Activated naive CD8-positive, alpha-beta T cell treated with anti-CD3 and anti-CD28 coated beads, Interleukin-2, amount 10 ng/mL, durations not matched to agents 7 days and 5 days (primary cell): Measurements from ENCODE around the gene PROS1. TPM values are rescaled to one million over a fixed set of nuclear protein-coding genes. Genes with fewer than 3 reads are reported as not detected.
"Not testable (repeated sequence)": the region's sequence is repeated elsewhere in the genome, so short reads cannot be mapped to it uniquely, and the experiment has no call there.

ENCODE experiments used
- ATAC-seq: fragments of 150-1000 bp; cut with Tn5 transposase; one replicate; pipeline ENCODE4 v1.10.0; 2021; ENCODE audit warnings: low read depth, moderate library complexity
- POLR2A ChIA-PET: fragments of 350-600 bp; sonication (Branson Sonifier 250); formaldehyde crosslinking; loops from one replicate; lab custom pipeline; 2021; ENCODE audit warnings: antibody characterized with exemption; lab: Charles Lee
- DNase-seq: peaks from one replicate; pipeline ENCODE4 v3.0.0; 2021
- H3K27ac Mint-ChIP-seq: one replicate; pipeline ENCODE4 v1.8.0; 2022; ENCODE audit warnings: mild to moderate bottlenecking, mixed read lengths
- H3K27me3 Mint-ChIP-seq: one replicate; pipeline ENCODE4 v1.8.0; 2022; ENCODE audit warnings: mild to moderate bottlenecking, moderate library complexity, mixed read lengths
- H3K36me3 Mint-ChIP-seq: one replicate; pipeline ENCODE4 v1.8.0; 2021; ENCODE audit warnings: mild to moderate bottlenecking, mixed read lengths
- H3K4me1 Mint-ChIP-seq: one replicate; pipeline ENCODE4 v1.8.0; 2021; ENCODE audit warnings: mixed read lengths
- H3K4me3 Mint-ChIP-seq: one replicate; pipeline ENCODE4 v1.8.0; 2022; ENCODE audit warnings: mild to moderate bottlenecking, moderate library complexity, mixed read lengths
- H3K9me3 Mint-ChIP-seq: one replicate; pipeline ENCODE4 v1.8.0; 2021; ENCODE audit warnings: mixed read lengths
- total RNA-seq, 2 experiments: library from RNA; stranded (reverse); gene quantifications; one replicate each; pipeline ENCODE4 v1.2.3, GENCODE V29; 2021

Gene PROS1
- total RNA-seq, 2 experiments from 2014 or later, result 0.09 TPM; not detected in 1

DNA sequence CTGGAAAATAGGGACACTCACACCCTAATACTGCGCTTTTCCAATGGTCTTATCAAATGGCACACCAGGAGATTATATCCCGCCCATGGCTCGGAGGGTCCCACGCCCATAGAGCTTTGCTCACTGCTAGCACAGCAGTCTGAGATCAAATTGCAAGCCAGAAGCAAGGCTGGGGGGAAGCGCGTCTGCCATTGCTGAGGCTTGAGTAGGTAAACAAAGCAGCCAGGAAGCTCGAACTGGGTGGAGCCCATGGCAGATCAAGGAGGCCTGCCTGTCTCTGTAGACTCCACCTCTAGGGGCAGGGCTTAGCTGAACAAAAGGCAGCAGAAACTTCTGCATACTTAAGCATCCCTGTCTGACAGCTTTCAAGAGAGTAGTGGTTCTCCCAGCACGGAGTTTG lies 23.7 kb downstream of the PROS1 start:
- H3K4me1 Mint-ChIP-seq, H3K36me3 Mint-ChIP-seq, H3K27ac Mint-ChIP-seq, POLR2A ChIA-PET, ATAC-seq, H3K27me3 Mint-ChIP-seq, DNase-seq, H3K4me3 Mint-ChIP-seq, H3K9me3 Mint-ChIP-seq: not testable (repeated sequence)

DNA sequence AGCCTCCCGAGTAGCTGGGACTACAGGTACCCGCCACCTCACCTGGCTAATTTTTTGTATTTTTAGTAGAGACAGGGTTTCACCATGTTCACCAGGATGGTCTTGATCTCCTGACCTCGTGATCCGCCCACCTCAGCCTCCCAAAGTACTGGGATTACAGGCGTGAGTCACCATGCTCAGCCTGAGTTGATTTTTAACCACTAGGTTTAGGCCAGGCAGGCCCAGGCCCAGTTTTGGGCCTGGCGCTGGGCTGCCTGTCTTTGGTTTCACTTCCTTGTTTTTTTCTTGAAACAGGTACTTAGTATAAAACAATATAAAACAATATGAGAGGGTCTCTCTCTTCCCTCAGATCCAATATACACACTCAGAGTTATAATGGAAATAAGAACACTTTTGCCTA lies 36.2 kb downstream of the PROS1 start:
- H3K27me3 Mint-ChIP-seq, H3K4me3 Mint-ChIP-seq, POLR2A ChIA-PET, ATAC-seq, H3K27ac Mint-ChIP-seq, DNase-seq, H3K36me3 Mint-ChIP-seq, H3K4me1 Mint-ChIP-seq, H3K9me3 Mint-ChIP-seq: not testable (repeated sequence)

DNA sequence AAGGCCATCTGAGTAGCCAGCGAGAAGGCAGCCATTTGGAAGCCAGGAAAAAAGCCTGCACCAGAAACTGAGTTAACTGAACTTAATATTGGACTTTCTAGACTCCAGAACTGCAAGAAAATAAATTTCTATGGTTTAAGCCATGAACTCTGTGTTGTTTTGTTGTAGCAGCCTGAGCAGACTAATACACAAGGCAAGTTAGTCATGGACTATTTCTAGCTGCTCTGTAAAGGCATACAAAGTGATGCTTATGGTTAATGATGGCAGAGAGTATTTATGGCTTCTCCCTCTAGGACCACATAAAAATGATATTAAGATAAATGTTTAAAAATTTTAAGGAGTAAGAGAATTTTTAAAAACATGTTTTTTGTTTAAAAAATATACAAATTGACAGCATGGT lies 37.1 kb downstream of the PROS1 start:
- Mint-ChIP-seq H3K4me1 (no peaks in the 10 kb centered on the region), H3K4me3 (no peak overlapping the region), H3K9me3 (no peaks in the 10 kb centered on the region), H3K27me3 (no peaks in the 10 kb centered on the region), H3K27ac (no peak overlapping the region), H3K36me3 (no peaks in the 10 kb centered on the region)
- no peak for DNase-seq
- no peak for ATAC-seq
- POLR2A ChIA-PET, result no interaction called here

DNA sequence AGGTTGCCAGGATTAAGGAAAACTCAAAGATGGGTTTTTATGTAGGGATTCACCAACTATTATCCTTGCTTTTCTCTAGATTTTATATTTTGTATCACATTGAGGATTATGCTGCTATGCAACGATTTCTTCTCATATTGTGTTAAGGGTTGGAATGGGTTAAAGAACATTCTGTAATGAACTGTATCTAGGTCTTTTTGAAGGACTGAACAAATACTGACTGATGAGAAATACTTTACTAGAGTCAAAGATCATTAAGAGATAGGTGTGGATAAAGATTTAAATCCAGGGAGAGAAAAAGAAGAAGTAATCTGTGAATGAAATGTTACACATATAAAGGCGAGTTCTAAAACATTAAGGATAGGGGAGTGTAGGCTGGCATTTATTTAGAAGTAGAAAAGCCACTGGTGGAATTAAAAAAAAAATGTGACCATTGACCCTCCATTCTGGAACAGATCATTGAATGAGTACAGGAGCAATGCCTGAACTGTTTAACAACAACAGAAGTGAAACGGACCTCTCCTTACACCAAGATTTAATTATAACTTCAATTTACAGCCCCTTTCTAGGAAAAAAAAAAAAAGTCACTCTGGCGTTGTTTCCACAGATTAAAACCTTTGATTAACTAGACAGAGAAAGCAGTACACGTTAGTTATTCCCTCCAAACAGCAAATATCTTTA lies 39.2 kb downstream of the PROS1 start:
- H3K27ac Mint-ChIP-seq, result no peak overlapping the region
- POLR2A ChIA-PET, result no interaction called here
- no peak overlapping the region for H3K4me3 Mint-ChIP-seq
- ATAC-seq (no peak), DNase-seq (no peak)
- no peaks in the 10 kb centered on the region for H3K9me3 Mint-ChIP-seq
- H3K27me3 Mint-ChIP-seq, result no peaks in the 10 kb centered on the region
- no peaks in the 10 kb centered on the region for H3K4me1 Mint-ChIP-seq
- H3K36me3 Mint-ChIP-seq, result no peaks in the 10 kb centered on the region

DNA sequence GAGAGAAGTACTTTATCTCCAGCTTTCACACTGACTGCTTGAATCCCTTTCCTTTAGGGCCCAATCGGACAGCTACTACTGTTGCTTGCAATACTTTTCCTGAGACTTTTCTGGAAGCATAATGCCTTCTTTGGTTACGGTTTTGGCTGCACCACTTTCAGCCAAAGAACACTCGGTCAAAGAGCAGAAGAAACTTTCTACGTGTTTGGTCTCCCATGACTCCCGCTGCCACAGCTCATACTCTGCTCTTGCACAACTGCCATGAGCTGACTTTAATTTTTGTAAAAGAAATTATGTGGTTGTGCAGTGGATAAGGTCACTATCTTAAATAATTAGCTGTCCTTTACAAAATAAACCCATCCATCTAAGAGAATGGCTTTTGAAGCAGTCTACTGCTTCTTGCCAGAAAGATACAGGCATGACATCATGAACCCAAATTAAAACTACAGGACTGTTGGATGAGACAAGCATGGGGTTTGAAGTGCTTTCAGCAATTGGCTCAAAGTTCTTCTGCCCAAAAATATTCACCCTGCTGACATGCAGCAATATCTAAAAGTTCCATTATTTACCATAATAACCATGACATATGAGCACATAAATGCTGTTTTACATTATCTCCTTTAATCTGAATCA lies 42.0 kb downstream of the PROS1 start:
- Mint-ChIP-seq H3K27ac (no peak overlapping the region), H3K4me1 (no peaks in the 10 kb centered on the region), H3K36me3 (no peaks in the 10 kb centered on the region), H3K9me3 (no peaks in the 10 kb centered on the region), H3K27me3 (no peaks in the 10 kb centered on the region), H3K4me3 (no peak overlapping the region)
- POLR2A ChIA-PET, result no interaction called here
- no peak for ATAC-seq
- no peak for DNase-seq

DNA sequence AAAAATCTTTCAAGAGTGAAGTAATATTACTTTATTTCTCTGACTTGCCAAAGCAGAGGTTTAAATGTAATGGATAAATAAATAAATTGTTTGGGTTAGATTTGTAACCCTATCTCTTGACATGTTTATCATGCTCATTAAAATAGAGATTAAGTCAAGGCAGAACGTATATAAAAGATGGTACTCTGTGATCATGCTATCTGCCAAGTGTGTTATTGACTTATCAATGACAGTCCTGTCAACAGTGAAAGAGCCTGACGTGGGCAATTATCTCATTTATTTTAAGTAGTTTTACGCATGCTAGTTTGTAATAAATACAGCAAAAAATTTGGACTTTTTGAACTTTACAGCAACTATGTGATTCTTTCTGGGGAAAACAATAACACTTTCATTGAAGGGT lies 43.7 kb downstream of the PROS1 start:
- no peak for ATAC-seq
- Mint-ChIP-seq H3K27ac (no peak overlapping the region), H3K36me3 (no peaks in the 10 kb centered on the region), H3K27me3 (no peaks in the 10 kb centered on the region), H3K4me1 (no peaks in the 10 kb centered on the region), H3K9me3 (no peaks in the 10 kb centered on the region), H3K4me3 (no peak overlapping the region)
- POLR2A ChIA-PET, result no interaction called here
- no peak for DNase-seq

DNA sequence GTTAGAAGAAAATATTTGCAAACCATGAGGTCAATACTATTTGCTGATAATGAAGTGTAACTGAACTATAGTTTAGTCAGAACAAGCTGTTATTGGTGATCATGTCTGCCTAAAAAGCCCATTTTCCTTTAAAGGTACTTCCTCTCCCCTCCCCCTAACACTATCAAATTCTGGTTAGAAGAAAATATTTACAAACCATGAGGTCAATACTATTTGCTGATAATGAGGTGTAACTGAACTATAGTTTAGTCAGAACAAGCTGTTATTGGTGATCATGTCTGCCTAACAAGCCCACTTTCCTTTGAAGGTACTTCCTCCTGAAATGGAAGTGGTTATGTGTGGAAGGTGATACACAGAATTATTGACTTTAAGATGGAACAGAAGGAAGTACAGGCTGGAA lies 46.9 kb downstream of the PROS1 start:
- H3K27ac Mint-ChIP-seq, result no peak overlapping the region
- H3K9me3 Mint-ChIP-seq, result no peaks in the 10 kb centered on the region
- POLR2A ChIA-PET, result no interaction called here
- no peak for DNase-seq
- no peak overlapping the region for H3K4me3 Mint-ChIP-seq
- no peak for ATAC-seq
- H3K27me3 Mint-ChIP-seq, result peaks cover 2% of the 10 kb centered on the region
- no peaks in the 10 kb centered on the region for H3K36me3 Mint-ChIP-seq
- H3K4me1 Mint-ChIP-seq, result no peaks in the 10 kb centered on the region

DNA sequence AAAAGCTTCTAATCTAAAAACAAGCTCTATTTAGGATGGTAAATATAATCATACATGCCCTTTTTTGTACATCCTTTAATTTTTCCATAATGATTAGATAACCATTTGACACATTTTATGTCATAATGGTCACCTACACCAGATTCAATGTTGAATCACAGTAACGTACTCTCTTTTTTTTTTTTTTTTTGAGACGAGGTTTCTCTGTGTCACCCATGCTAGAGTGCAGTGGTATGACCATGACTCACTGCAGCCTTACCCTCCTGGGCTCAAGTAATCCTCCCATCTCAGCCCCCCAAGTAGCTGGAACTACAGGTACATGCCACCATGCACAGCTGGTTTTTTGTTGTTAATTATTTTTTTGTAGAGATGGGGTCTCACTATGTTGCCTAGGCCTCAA lies 49.2 kb downstream of the PROS1 start:
- no peak overlapping the region for H3K27ac Mint-ChIP-seq
- DNase-seq, result no peak
- POLR2A ChIA-PET, result no interaction called here
- H3K9me3 Mint-ChIP-seq, result no peaks in the 10 kb centered on the region
- no peaks in the 10 kb centered on the region for H3K36me3 Mint-ChIP-seq
- H3K4me3 Mint-ChIP-seq, result no peak overlapping the region
- no peak for ATAC-seq
- H3K4me1 Mint-ChIP-seq, result no peaks in the 10 kb centered on the region
- peaks cover 5% of the 10 kb centered on the region for H3K27me3 Mint-ChIP-seq

DNA sequence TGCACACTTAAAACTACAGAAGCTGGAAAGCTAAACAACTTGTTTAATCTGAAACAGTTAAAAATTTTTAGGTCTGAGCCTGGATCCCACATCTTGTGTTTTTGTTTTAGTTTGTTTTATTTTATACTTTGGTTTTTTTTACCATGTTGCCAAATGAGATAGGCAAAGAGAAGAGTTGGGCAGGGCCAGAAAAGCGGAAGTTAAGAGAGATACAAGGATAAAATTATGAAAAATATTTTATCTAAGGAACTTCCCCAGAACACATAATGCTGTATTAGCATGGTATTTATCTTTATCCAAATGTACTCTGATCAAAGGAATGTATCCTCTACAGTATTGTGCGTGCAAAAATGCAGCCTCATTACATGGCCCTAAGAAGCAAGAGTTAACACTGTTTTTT lies 50.7 kb downstream of the PROS1 start:
- Mint-ChIP-seq H3K9me3 (no peaks in the 10 kb centered on the region), H3K4me3 (no peak overlapping the region), H3K27ac (no peak overlapping the region), H3K36me3 (no peaks in the 10 kb centered on the region), H3K4me1 (no peaks in the 10 kb centered on the region), H3K27me3 (peaks cover 5% of the 10 kb centered on the region)
- DNase-seq (no peak), ATAC-seq (no peak)
- POLR2A ChIA-PET, result no interaction called here

DNA sequence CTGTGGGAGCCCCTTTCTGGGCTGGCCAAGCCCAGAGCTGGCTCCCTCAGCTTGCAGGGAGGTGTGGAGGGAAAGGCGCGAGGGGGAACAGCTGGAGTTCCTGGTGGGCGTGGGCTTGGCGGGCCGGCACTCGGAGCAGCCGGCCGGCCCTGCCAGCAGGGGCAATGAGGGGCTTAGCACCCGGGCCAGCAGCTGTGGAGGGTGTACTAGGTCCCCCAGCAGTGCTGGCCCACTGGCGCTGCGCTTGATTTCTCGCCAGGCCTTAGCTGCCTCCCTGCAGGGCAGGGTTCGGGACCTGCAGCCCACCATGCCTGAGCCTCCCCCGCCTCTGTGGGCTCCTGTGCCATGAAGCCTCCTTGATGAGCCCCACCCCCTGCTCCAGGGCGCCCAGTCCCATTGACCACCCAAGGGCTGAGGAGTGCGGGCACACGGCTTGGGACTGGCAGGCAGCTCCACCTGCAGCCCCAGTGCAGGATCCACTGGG lies 56.1 kb downstream of the PROS1 start:
- H3K9me3 Mint-ChIP-seq, ATAC-seq, H3K4me1 Mint-ChIP-seq: not testable (repeated sequence)

DNA sequence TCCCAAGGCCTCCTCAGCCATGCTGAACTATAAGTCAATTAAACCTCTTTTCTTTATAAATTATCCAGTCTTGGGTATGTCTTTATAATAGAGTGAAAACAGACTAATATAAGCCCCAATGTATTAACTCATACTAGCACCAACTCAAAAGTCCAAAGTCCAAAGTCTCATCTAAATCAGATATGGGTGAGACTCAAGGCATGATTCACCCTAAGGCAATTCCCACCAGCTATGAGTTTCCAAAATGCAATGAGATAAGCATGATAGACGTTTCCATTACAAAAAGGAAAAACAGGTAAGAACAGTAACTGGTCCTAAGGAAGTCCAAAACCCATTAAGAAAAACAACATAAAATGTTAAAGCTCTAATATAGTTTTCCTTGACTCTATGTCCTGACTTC lies 60.1 kb downstream of the PROS1 start:
- H3K4me1 Mint-ChIP-seq, POLR2A ChIA-PET, H3K36me3 Mint-ChIP-seq, DNase-seq, ATAC-seq, H3K27ac Mint-ChIP-seq, H3K4me3 Mint-ChIP-seq, H3K27me3 Mint-ChIP-seq, H3K9me3 Mint-ChIP-seq: not testable (repeated sequence)

More for the DNA sequence above, 56.1 kb downstream of the PROS1 start:
- DNase-seq, H3K4me3 Mint-ChIP-seq, H3K27ac Mint-ChIP-seq, H3K36me3 Mint-ChIP-seq, H3K27me3 Mint-ChIP-seq, POLR2A ChIA-PET: not testable (repeated sequence)

DNA sequence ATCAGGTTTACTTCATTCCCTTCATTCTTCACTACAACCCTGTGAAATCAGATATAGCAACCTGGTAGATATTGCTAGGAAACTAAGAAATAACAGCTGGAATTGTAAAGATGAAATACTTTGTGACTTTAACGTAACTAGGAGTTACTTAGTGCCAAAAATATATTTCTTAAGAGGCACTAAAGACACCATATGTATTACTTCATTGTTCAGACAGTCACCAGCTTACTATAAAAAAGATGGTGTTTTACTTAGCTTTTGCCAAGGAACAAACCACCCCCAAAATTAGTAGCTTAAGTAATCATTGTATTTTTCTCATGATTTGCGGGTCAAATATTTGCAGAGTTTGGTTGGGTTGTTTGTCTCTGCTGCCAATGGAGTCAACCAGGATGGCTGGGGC lies 62.5 kb downstream of the PROS1 start:
- no peak for ATAC-seq
- no peak for DNase-seq
- Mint-ChIP-seq H3K9me3 (peaks cover 4% of the 10 kb centered on the region), H3K4me3 (no peak overlapping the region), H3K36me3 (no peaks in the 10 kb centered on the region), H3K27ac (no peak overlapping the region), H3K4me1 (no peaks in the 10 kb centered on the region), H3K27me3 (peaks cover 2% of the 10 kb centered on the region)
- POLR2A ChIA-PET, result no interaction called here

DNA sequence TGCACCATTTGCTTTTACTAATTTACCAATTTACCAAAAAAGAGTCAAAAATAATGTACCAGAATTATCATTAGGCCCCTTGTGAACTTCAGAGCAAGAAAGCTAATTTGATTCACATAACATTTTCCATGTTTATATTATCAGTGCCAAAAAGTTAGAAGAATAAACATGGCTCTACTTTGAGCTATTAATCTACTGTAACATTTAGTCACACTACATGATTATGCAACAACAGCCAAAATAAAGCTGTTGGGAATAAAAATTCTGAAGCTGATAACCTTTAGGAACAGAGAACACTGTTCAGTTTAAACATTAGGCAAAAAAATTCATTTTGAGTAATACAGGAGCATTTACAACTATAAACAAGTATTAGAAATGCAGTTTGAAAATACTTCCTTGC lies 63.6 kb downstream of the PROS1 start:
- ATAC-seq (no peak), DNase-seq (no peak)
- H3K27ac Mint-ChIP-seq, result no peak overlapping the region
- POLR2A ChIA-PET, result no interaction called here
- H3K36me3 Mint-ChIP-seq, result no peaks in the 10 kb centered on the region
- H3K4me3 Mint-ChIP-seq, result no peak overlapping the region
- H3K4me1 Mint-ChIP-seq, result no peaks in the 10 kb centered on the region
- peaks cover 4% of the 10 kb centered on the region for H3K9me3 Mint-ChIP-seq
- no peaks in the 10 kb centered on the region for H3K27me3 Mint-ChIP-seq

DNA sequence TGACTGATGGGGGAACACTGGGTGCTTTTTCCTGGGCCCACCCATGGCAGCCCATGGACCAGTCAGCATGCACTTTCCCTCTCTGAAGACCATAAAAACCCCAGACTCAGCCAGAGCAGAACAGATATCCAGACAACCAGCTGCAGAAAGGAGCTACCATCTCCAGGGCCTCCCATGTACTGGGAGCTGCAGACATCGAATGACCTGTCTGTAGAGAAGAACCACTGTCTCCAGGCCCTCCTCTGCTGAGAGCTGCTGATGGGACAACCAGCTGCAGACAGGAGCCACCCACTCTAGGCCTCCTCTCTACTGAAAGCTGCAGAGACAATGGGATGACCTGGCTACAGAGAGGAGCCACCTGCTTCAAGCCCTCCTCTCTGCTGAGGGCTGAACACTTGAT lies 66.6 kb downstream of the PROS1 start:
- Mint-ChIP-seq H3K27me3 (no peaks in the 10 kb centered on the region), H3K27ac (no peak overlapping the region), H3K4me1 (no peaks in the 10 kb centered on the region), H3K36me3 (no peaks in the 10 kb centered on the region), H3K9me3 (peaks cover under 1% of the 10 kb centered on the region), H3K4me3 (no peak overlapping the region)
- no peak for ATAC-seq
- DNase-seq, result no peak
- POLR2A ChIA-PET, result no interaction called here
